ENCODE measurements around the gene AFG1L. TPM values are rescaled to one million over a fixed set of nuclear protein-coding genes. Genes with fewer than 3 reads are reported as not detected.
A peak's percentile ranks its signal among the peaks of the same experiment; 100 is the strongest.
"Not testable (repeated sequence)": the region's sequence is repeated elsewhere in the genome, so short reads cannot be mapped to it uniquely, and the experiment has no call there.

Gene AFG1L
- total RNA-seq, 1 donor = 4.0 TPM

GRCh38 chr6:108260126-108260808 is 34.6 kb upstream of the AFG1L start:
- TF ChIP-seq CTCF (IDR thresholded peaks at IDR 0.05; ENCODE audit: extremely low read depth, low read depth, low read length) = no peak
- Histone ChIP-seq H3K4me2 (ENCODE audit: insufficient read depth, low read length) (peak overlapping the region; percentile 94), H2AFZ (ENCODE audit: low read length) (peak overlapping the region; percentile 100), H3K4me3 (ENCODE audit: insufficient read depth, low read length) (peak overlapping the region; percentile 97), H3K36me3 (ENCODE audit: insufficient read depth, low read length) (no peaks in the 10 kb centered on the region), H3K4me1 (ENCODE audit: insufficient read depth, low read length) (peaks cover 8% of the 10 kb centered on the region), H4K20me1 (ENCODE audit: insufficient read depth, low read length) (peaks cover 14% of the 10 kb centered on the region), H3K27me3 (ENCODE audit: insufficient read depth, low read length) (no peaks in the 10 kb centered on the region), H3K79me2 (ENCODE audit: insufficient read depth, low read length) (peaks cover 60% of the 10 kb centered on the region), H3K27ac (ENCODE audit: low read depth, low read length) (peak overlapping the region; percentile 88), H3K9me3 (ENCODE audit: low read depth, low read length) (no peaks in the 10 kb centered on the region)
- DNase-seq (ENCODE audit: insufficient read length, low spot score, missing footprints) = peak; percentile 73

GRCh38 chr6:108260809-108261569 is 33.9 kb upstream of the AFG1L start, which contains the start of gene SNX3:
Gene SNX3, minus strand, starts transcription at chr6:108261040. Its CDS starts 119 bp downstream, at chr6:108260921.
- Histone ChIP-seq H3K79me2 (ENCODE audit: insufficient read depth, low read length) (peaks cover 53% of the 10 kb centered on the region), H3K27me3 (ENCODE audit: insufficient read depth, low read length) (no peaks in the 10 kb centered on the region), H4K20me1 (ENCODE audit: insufficient read depth, low read length) (peaks cover 9% of the 10 kb centered on the region)

GRCh38 chr6:108263371-108263770 is 31.5 kb upstream of the AFG1L start:
- Histone ChIP-seq H3K79me2 (ENCODE audit: insufficient read depth, low read length) (peaks cover 31% of the 10 kb centered on the region), H3K27ac (ENCODE audit: low read depth, low read length) (no peak overlapping the region), H3K4me2 (ENCODE audit: insufficient read depth, low read length) (no peak overlapping the region), H2AFZ (ENCODE audit: low read length) (no peak overlapping the region), H3K4me3 (ENCODE audit: insufficient read depth, low read length) (no peak overlapping the region), H3K9me3 (ENCODE audit: low read depth, low read length) (no peaks in the 10 kb centered on the region), H3K27me3 (ENCODE audit: insufficient read depth, low read length) (no peaks in the 10 kb centered on the region), H3K36me3 (ENCODE audit: insufficient read depth, low read length) (no peaks in the 10 kb centered on the region), H3K4me1 (ENCODE audit: insufficient read depth, low read length) (peaks cover 8% of the 10 kb centered on the region), H4K20me1 (ENCODE audit: insufficient read depth, low read length) (peaks cover 2% of the 10 kb centered on the region)
- no peak for TF ChIP-seq CTCF (IDR thresholded peaks at IDR 0.05; ENCODE audit: extremely low read depth, low read depth, low read length)
- DNase-seq (ENCODE audit: insufficient read length, low spot score, missing footprints) = no peak

More at GRCh38 chr6:108260809-108261569, 33.9 kb upstream of the AFG1L start, which contains the start of gene SNX3:
- Histone ChIP-seq H3K4me3 (ENCODE audit: insufficient read depth, low read length) (peak within 1 kb of the TSS; percentile 97), H2AFZ (ENCODE audit: low read length) (peak within 1 kb of the TSS; percentile 100), H3K4me2 (ENCODE audit: insufficient read depth, low read length) (peak within 1 kb of the TSS; percentile 94), H3K27ac (ENCODE audit: low read depth, low read length) (peak within 1 kb of the TSS; percentile 88), H3K9me3 (ENCODE audit: low read depth, low read length) (no peaks in the 10 kb centered on the region), H3K36me3 (ENCODE audit: insufficient read depth, low read length) (no peaks in the 10 kb centered on the region), H3K4me1 (ENCODE audit: insufficient read depth, low read length) (peaks cover 8% of the 10 kb centered on the region)
- TF ChIP-seq CTCF (IDR thresholded peaks at IDR 0.05; ENCODE audit: extremely low read depth, low read depth, low read length) = peak; percentile 16
- DNase-seq (ENCODE audit: insufficient read length, low spot score, missing footprints) = peak; percentile 99

GRCh38 chr6:108268845-108269244 is 26.0 kb upstream of the AFG1L start:
- no peak overlapping the region for H3K27ac ChIP-seq (ENCODE audit: low read depth, low read length)
- H3K9me3 ChIP-seq (ENCODE audit: low read depth, low read length) = no peaks in the 10 kb centered on the region
- H3K36me3 ChIP-seq (ENCODE audit: insufficient read depth, low read length) = no peaks in the 10 kb centered on the region
- H4K20me1 ChIP-seq (ENCODE audit: insufficient read depth, low read length) = no peaks in the 10 kb centered on the region
- DNase-seq (ENCODE audit: insufficient read length, low spot score, missing footprints) = peak; percentile 83
- H3K4me1 ChIP-seq (ENCODE audit: insufficient read depth, low read length) = no peaks in the 10 kb centered on the region
- TF ChIP-seq CTCF (IDR thresholded peaks at IDR 0.05; ENCODE audit: extremely low read depth, low read depth, low read length) = no peak
- H3K4me2 ChIP-seq (ENCODE audit: insufficient read depth, low read length) = no peak overlapping the region
- H3K4me3 ChIP-seq (ENCODE audit: insufficient read depth, low read length) = no peak overlapping the region
- no peak overlapping the region for H2AFZ ChIP-seq (ENCODE audit: low read length)
- no peaks in the 10 kb centered on the region for H3K79me2 ChIP-seq (ENCODE audit: insufficient read depth, low read length)
- no peaks in the 10 kb centered on the region for H3K27me3 ChIP-seq (ENCODE audit: insufficient read depth, low read length)

- not testable (repeated sequence) for H4K20me1 ChIP-seq (ENCODE audit: insufficient read depth, low read length); H3K27me3 ChIP-seq (ENCODE audit: insufficient read depth, low read length); H3K4me2 ChIP-seq (ENCODE audit: insufficient read depth, low read length); H3K4me3 ChIP-seq (ENCODE audit: insufficient read depth, low read length); H2AFZ ChIP-seq (ENCODE audit: low read length); H3K4me1 ChIP-seq (ENCODE audit: insufficient read depth, low read length); DNase-seq (ENCODE audit: insufficient read length, low spot score, missing footprints); H3K36me3 ChIP-seq (ENCODE audit: insufficient read depth, low read length); H3K79me2 ChIP-seq (ENCODE audit: insufficient read depth, low read length); H3K9me3 ChIP-seq (ENCODE audit: low read depth, low read length); H3K27ac ChIP-seq (ENCODE audit: low read depth, low read length)
Observed at GRCh38 chr6:108269955-108270354, 24.9 kb upstream of the AFG1L start.
